ENCODE data around the gene ZNF41. TPM values are rescaled to one million over a fixed set of nuclear protein-coding genes. Genes with fewer than 3 reads are reported as not detected.

The ZNF41 gene
- total RNA-seq, 1 donor from 2014 or later = 5.7 TPM

- peaks cover 47% of the 10 kb centered on the region for H3K36me3 Mint-ChIP-seq (ENCODE audit: low read depth, unreplicated experiment)
- H3K4me1 Mint-ChIP-seq (ENCODE audit: unreplicated experiment) = no peaks in the 10 kb centered on the region
- DNase-seq (ENCODE audit: low spot score) = no peak
- H3K9me3 Mint-ChIP-seq (ENCODE audit: unreplicated experiment) = peaks cover 5% of the 10 kb centered on the region
- H3K27me3 Mint-ChIP-seq (ENCODE audit: unreplicated experiment) = no peaks in the 10 kb centered on the region
- no peak overlapping the region for H3K27ac Mint-ChIP-seq (ENCODE audit: unreplicated experiment)
- no peak overlapping the region for H3K4me3 Mint-ChIP-seq (ENCODE audit: unreplicated experiment)
- no peak for TF ChIP-seq CTCF (IDR thresholded peaks at IDR 0.05; ENCODE audit: unreplicated experiment)
Observed at GRCh38 chrX:47446971-47447370, 36.1 kb downstream of the ZNF41 start.

- TF ChIP-seq CTCF (IDR thresholded peaks at IDR 0.05; ENCODE audit: unreplicated experiment) = no peak
- Mint-ChIP-seq H3K27me3 (ENCODE audit: unreplicated experiment) (no peaks in the 10 kb centered on the region), H3K4me1 (ENCODE audit: unreplicated experiment) (no peaks in the 10 kb centered on the region), H3K9me3 (ENCODE audit: unreplicated experiment) (peaks cover 5% of the 10 kb centered on the region), H3K4me3 (ENCODE audit: unreplicated experiment) (no peak overlapping the region), H3K27ac (ENCODE audit: unreplicated experiment) (no peak overlapping the region), H3K36me3 (ENCODE audit: low read depth, unreplicated experiment) (peaks cover 44% of the 10 kb centered on the region)
- DNase-seq (ENCODE audit: low spot score) = no peak
Observed at GRCh38 chrX:47446431-47446830, 36.6 kb downstream of the ZNF41 start.

- no peak overlapping the region for H3K4me3 Mint-ChIP-seq (ENCODE audit: unreplicated experiment)
- no peak for TF ChIP-seq CTCF (IDR thresholded peaks at IDR 0.05; ENCODE audit: unreplicated experiment)
- H3K27ac Mint-ChIP-seq (ENCODE audit: unreplicated experiment) = no peak overlapping the region
- no peaks in the 10 kb centered on the region for H3K27me3 Mint-ChIP-seq (ENCODE audit: unreplicated experiment)
- no peaks in the 10 kb centered on the region for H3K36me3 Mint-ChIP-seq (ENCODE audit: low read depth, unreplicated experiment)
- no peaks in the 10 kb centered on the region for H3K4me1 Mint-ChIP-seq (ENCODE audit: unreplicated experiment)
- DNase-seq (ENCODE audit: low spot score) = no peak
- H3K9me3 Mint-ChIP-seq (ENCODE audit: unreplicated experiment) = no peaks in the 10 kb centered on the region
Observed at GRCh38 chrX:47430925-47431324, 52.1 kb downstream of the ZNF41 start.

- no peak for DNase-seq (ENCODE audit: low spot score)
- Mint-ChIP-seq H3K27me3 (ENCODE audit: unreplicated experiment) (no peaks in the 10 kb centered on the region), H3K4me1 (ENCODE audit: unreplicated experiment) (no peaks in the 10 kb centered on the region), H3K27ac (ENCODE audit: unreplicated experiment) (no peak overlapping the region), H3K36me3 (ENCODE audit: low read depth, unreplicated experiment) (peaks cover 7% of the 10 kb centered on the region), H3K4me3 (ENCODE audit: unreplicated experiment) (no peak overlapping the region), H3K9me3 (ENCODE audit: unreplicated experiment) (peaks cover 4% of the 10 kb centered on the region)
- TF ChIP-seq CTCF (IDR thresholded peaks at IDR 0.05; ENCODE audit: unreplicated experiment) = no peak
Observed at GRCh38 chrX:47422444-47422843, 60.6 kb downstream of the ZNF41 start.

GRCh38 chrX:47420962-47421361, 62.1 kb downstream of the ZNF41 start:
- Mint-ChIP-seq H3K4me1 (ENCODE audit: unreplicated experiment) (no peaks in the 10 kb centered on the region), H3K27ac (ENCODE audit: unreplicated experiment) (no peak overlapping the region), H3K36me3 (ENCODE audit: low read depth, unreplicated experiment) (peaks cover 7% of the 10 kb centered on the region), H3K27me3 (ENCODE audit: unreplicated experiment) (no peaks in the 10 kb centered on the region), H3K4me3 (ENCODE audit: unreplicated experiment) (no peak overlapping the region), H3K9me3 (ENCODE audit: unreplicated experiment) (peaks cover 4% of the 10 kb centered on the region)
- TF ChIP-seq CTCF (IDR thresholded peaks at IDR 0.05; ENCODE audit: unreplicated experiment) = no peak
- DNase-seq (ENCODE audit: low spot score) = no peak
